Karpas-422 (cell line): Measurements from ENCODE around the gene SELENOV. TPM values are rescaled to one million over a fixed set of nuclear protein-coding genes. Genes with fewer than 3 reads are reported as not detected.

Experiments
- DNase-seq: peaks from one replicate; pipeline ENCODE4 v3.0.0-alpha.2; 2015
- H2AFZ ChIP-seq: fragments of 200-600 bp; sonication (generic); 2 replicates; pipeline ENCODE4 v1.6.1; 2014; ENCODE audit warnings: antibody characterized with exemption, low read length, mixed read lengths
- H3K27ac ChIP-seq: fragments of 200-600 bp; sonication (generic); 2 replicates; pipeline ENCODE4 v1.5.1; 2014; ENCODE audit warnings: mild to moderate bottlenecking, low read length, moderate library complexity
- H3K27me3 ChIP-seq: fragments of 200-600 bp; sonication (generic); 2 replicates; pipeline ENCODE4 v1.6.1; 2014; ENCODE audit warnings: low read length, mixed read lengths
- H3K36me3 ChIP-seq: fragments of 200-600 bp; sonication (generic); 2 replicates; pipeline ENCODE4 v1.6.1; 2014; ENCODE audit warnings: low read length, mixed read lengths; ENCODE audit not compliant: insufficient read depth
- H3K4me1 ChIP-seq: fragments of 200-600 bp; sonication (generic); 2 replicates; pipeline ENCODE4 v1.6.1; 2014; ENCODE audit warnings: mild to moderate bottlenecking, low read length, mixed read lengths
- H3K4me2 ChIP-seq: fragments of 200-600 bp; sonication (generic); 2 replicates; pipeline ENCODE4 v1.6.1; 2014; ENCODE audit warnings: low read length, low read depth, mild to moderate bottlenecking; ENCODE audit not compliant: poor library complexity, severe bottlenecking
- H3K4me3 ChIP-seq: fragments of 200-600 bp; sonication (generic); 2 replicates; pipeline ENCODE4 v1.5.1; 2014; ENCODE audit warnings: mild to moderate bottlenecking, antibody characterized with exemption, low read length, mixed read lengths
- H3K79me2 ChIP-seq: fragments of 200-600 bp; sonication (generic); 2 replicates; pipeline ENCODE4 v1.6.1; 2014; ENCODE audit warnings: mild to moderate bottlenecking, low read length, mixed read lengths
- H3K9ac ChIP-seq: fragments of 200-600 bp; sonication (generic); 2 replicates; pipeline ENCODE4 v1.6.0; 2014; ENCODE audit warnings: low read length
- H3K9me2 ChIP-seq: fragments of 200-600 bp; sonication (generic), shearing (Covaris generic); replicated peaks from 2 replicates; pipeline ENCODE4 v1.6.0; 2014; ENCODE audit warnings: mild to moderate bottlenecking, low read length, moderate library complexity; ENCODE audit not compliant: insufficient read depth
- H3K9me3 ChIP-seq: fragments of 300-700, 200-600 bp; sonication (generic); 2 replicates; pipeline ENCODE4 v1.6.1; 2014; ENCODE audit warnings: low read length, mixed read lengths
- H4K20me1 ChIP-seq: fragments of 200-600 bp; sonication (generic); 2 replicates; pipeline ENCODE4 v1.6.1; 2014; ENCODE audit warnings: mild to moderate bottlenecking, antibody characterized with exemption, low read length, low read depth; ENCODE audit not compliant: insufficient read depth
- total RNA-seq: library from RNA; depleted of rRNA; stranded (reverse); fragments of >200 nt; shearing (Covaris generic); gene quantifications from 2 replicates; pipeline ENCODE4 v1.2.3, GENCODE V29; 2014; ENCODE audit warnings: low replicate concordance

Gene SELENOV
- total RNA-seq, 1 experiment from 2014 or later = not detected

GRCh38 chr19:39497996-39498797 lies 16.7 kb upstream of the SELENOV start:
- Histone ChIP-seq H4K20me1 (no peaks in the 10 kb centered on the region), H2AFZ (no peak overlapping the region), H3K4me2 (peak overlapping the region; percentile 55), H3K4me3 (peak overlapping the region; percentile 27; the same call in 1 of the 2 replicates), H3K9me3 (no peaks in the 10 kb centered on the region), H3K27ac (no peak overlapping the region), H3K4me1 (peaks cover 21% of the 10 kb centered on the region), H3K9ac (peak overlapping the region; percentile 33; the same call in 1 of the 2 replicates), H3K79me2 (no peaks in the 10 kb centered on the region), H3K36me3 (no peaks in the 10 kb centered on the region), H3K9me2 (no peaks in the 10 kb centered on the region), H3K27me3 (no peaks in the 10 kb centered on the region)
- peak; percentile 69 for DNase-seq

GRCh38 chr19:39498798-39499642 lies 15.9 kb upstream of the SELENOV start, which contains the start of gene DLL3:
Gene DLL3, plus strand, starts transcription at chr19:39498947. Its CDS starts 28 bp downstream, at chr19:39498975.
- Histone ChIP-seq H3K4me1 (peaks cover 21% of the 10 kb centered on the region), H3K36me3 (no peaks in the 10 kb centered on the region), H3K79me2 (no peaks in the 10 kb centered on the region), H2AFZ (no peak within 1 kb of the TSS), H3K9me2 (no peaks in the 10 kb centered on the region), H3K4me2 (peak within 1 kb of the TSS; percentile 55), H3K9me3 (no peaks in the 10 kb centered on the region), H3K4me3 (peak within 1 kb of the TSS; percentile 47; the same call in 1 of the 2 replicates), H3K27me3 (no peaks in the 10 kb centered on the region), H3K9ac (peak within 1 kb of the TSS; percentile 45), H4K20me1 (no peaks in the 10 kb centered on the region), H3K27ac (no peak within 1 kb of the TSS)
- DNase-seq = no peak

- Histone ChIP-seq H3K36me3 (no peaks in the 10 kb centered on the region), H3K27ac (no peak overlapping the region), H3K9me3 (no peaks in the 10 kb centered on the region), H3K27me3 (no peaks in the 10 kb centered on the region), H3K4me2 (peak overlapping the region; percentile 55), H2AFZ (no peak overlapping the region), H3K4me3 (no peak overlapping the region), H3K4me1 (peaks cover 25% of the 10 kb centered on the region), H4K20me1 (no peaks in the 10 kb centered on the region), H3K79me2 (no peaks in the 10 kb centered on the region), H3K9ac (no peak overlapping the region), H3K9me2 (no peaks in the 10 kb centered on the region)
- no peak for DNase-seq
These were observed 15.0 kb upstream of the SELENOV start for GRCh38 chr19:39499932-39500331.

- H3K4me1 ChIP-seq = peaks cover 25% of the 10 kb centered on the region
- no peaks in the 10 kb centered on the region for H3K36me3 ChIP-seq
- no peak overlapping the region for H2AFZ ChIP-seq
- no peak overlapping the region for H3K27ac ChIP-seq
- no peak overlapping the region for H3K9ac ChIP-seq
- no peak for DNase-seq
- no peaks in the 10 kb centered on the region for H3K9me3 ChIP-seq
- H3K9me2 ChIP-seq = no peaks in the 10 kb centered on the region
- no peaks in the 10 kb centered on the region for H3K27me3 ChIP-seq
- no peak overlapping the region for H3K4me2 ChIP-seq
- no peak overlapping the region for H3K4me3 ChIP-seq
- no peaks in the 10 kb centered on the region for H3K79me2 ChIP-seq
- H4K20me1 ChIP-seq = no peaks in the 10 kb centered on the region
These were observed 14.4 kb upstream of the SELENOV start for GRCh38 chr19:39500543-39500942.

- H2AFZ ChIP-seq = no peak overlapping the region
- H3K27me3 ChIP-seq = no peaks in the 10 kb centered on the region
- no peaks in the 10 kb centered on the region for H3K9me2 ChIP-seq
- no peak for DNase-seq
- no peaks in the 10 kb centered on the region for H3K9me3 ChIP-seq
- no peak overlapping the region for H3K4me3 ChIP-seq
- no peak overlapping the region for H3K4me2 ChIP-seq
- H3K36me3 ChIP-seq = no peaks in the 10 kb centered on the region
- no peaks in the 10 kb centered on the region for H3K79me2 ChIP-seq
- no peak overlapping the region for H3K9ac ChIP-seq
- peaks cover 25% of the 10 kb centered on the region for H3K4me1 ChIP-seq
- no peaks in the 10 kb centered on the region for H4K20me1 ChIP-seq
- H3K27ac ChIP-seq = no peak overlapping the region
These were observed 13.6 kb upstream of the SELENOV start for GRCh38 chr19:39501340-39501739.

GRCh38 chr19:39502640-39503417 lies 12.1 kb upstream of the SELENOV start:
- H3K9ac ChIP-seq = no peak overlapping the region

GRCh38 chr19:39506598-39506943 lies 8.4 kb upstream of the SELENOV start:
- Histone ChIP-seq H3K79me2 (no peaks in the 10 kb centered on the region), H3K36me3 (no peaks in the 10 kb centered on the region), H3K27me3 (no peaks in the 10 kb centered on the region), H4K20me1 (no peaks in the 10 kb centered on the region), H3K27ac (no peak overlapping the region), H2AFZ (no peak overlapping the region), H3K4me3 (peak overlapping the region; percentile 73; the same call in 1 of the 2 replicates), H3K9me2 (no peaks in the 10 kb centered on the region), H3K4me1 (peaks cover 18% of the 10 kb centered on the region), H3K9ac (no peak overlapping the region), H3K4me2 (peak overlapping the region; percentile 87), H3K9me3 (no peaks in the 10 kb centered on the region)
- no peak for DNase-seq

More at GRCh38 chr19:39502640-39503417, 12.1 kb upstream of the SELENOV start:
- Histone ChIP-seq H3K27ac (no peak overlapping the region), H3K4me1 (peaks cover 32% of the 10 kb centered on the region), H3K4me3 (no peak overlapping the region), H3K9me2 (no peaks in the 10 kb centered on the region), H3K79me2 (no peaks in the 10 kb centered on the region), H3K36me3 (no peaks in the 10 kb centered on the region), H3K4me2 (no peak overlapping the region), H3K9me3 (no peaks in the 10 kb centered on the region), H2AFZ (0 out of 2 replicates have a peak overlapping the region, but pooled peaks have one; percentile 81), H4K20me1 (no peaks in the 10 kb centered on the region), H3K27me3 (no peaks in the 10 kb centered on the region)
- peak; percentile 90 for DNase-seq
